ENCODE data around the gene TLR5. TPM values are rescaled to one million over a fixed set of nuclear protein-coding genes. Genes with fewer than 3 reads are reported as not detected.

Gene TLR5
- total RNA-seq, 1 donor from 2014 or later: not detected

GRCh38 chr1:223076362-223076761 lies 66.7 kb downstream of the TLR5 start:
- no peaks in the 10 kb centered on the region for H3K36me3 Mint-ChIP-seq (ENCODE audit: low read depth)

GRCh38 chr1:223075834-223076233 lies 67.2 kb downstream of the TLR5 start:
- Mint-ChIP-seq H3K4me3 (no peak overlapping the region), H3K36me3 (ENCODE audit: low read depth) (no peaks in the 10 kb centered on the region), H3K27me3 (peaks cover 24% of the 10 kb centered on the region), H3K4me1 (no peaks in the 10 kb centered on the region), H3K27ac (no peak overlapping the region), H3K9me3 (no peaks in the 10 kb centered on the region)
- intact Hi-C loops (cut with micrococcal nuclease): no loop called here
- ChIA-PET POLR2A (no interaction called here), CTCF (no interaction called here)
- TF ChIP-seq CTCF (IDR thresholded peaks at IDR 0.05): no peak
- ATAC-seq (ENCODE audit: low read depth): no peak
- DNase-seq: no peak

More at GRCh38 chr1:223076362-223076761, 66.7 kb downstream of the TLR5 start:
- intact Hi-C loops (cut with micrococcal nuclease): no loop called here
- no peak for TF ChIP-seq CTCF (IDR thresholded peaks at IDR 0.05)
- no peaks in the 10 kb centered on the region for H3K9me3 Mint-ChIP-seq
- no peak for ATAC-seq (ENCODE audit: low read depth)
- H3K27me3 Mint-ChIP-seq: peaks cover 24% of the 10 kb centered on the region
- DNase-seq: no peak
- H3K4me3 Mint-ChIP-seq: no peak overlapping the region
- no peak overlapping the region for H3K27ac Mint-ChIP-seq
- POLR2A ChIA-PET: no interaction called here
- H3K4me1 Mint-ChIP-seq: peaks cover 1% of the 10 kb centered on the region
- CTCF ChIA-PET: no interaction called here

GRCh38 chr1:223074445-223075300 lies 68.4 kb downstream of the TLR5 start:
- POLR2A ChIA-PET: no interaction called here
- intact Hi-C loops (cut with micrococcal nuclease): no loop called here
- H3K9me3 Mint-ChIP-seq: no peaks in the 10 kb centered on the region
- CTCF ChIA-PET: no interaction called here
- no peak for TF ChIP-seq CTCF (IDR thresholded peaks at IDR 0.05)
- H3K36me3 Mint-ChIP-seq (ENCODE audit: low read depth): no peaks in the 10 kb centered on the region
- DNase-seq: no peak
- H3K27me3 Mint-ChIP-seq: peaks cover 24% of the 10 kb centered on the region
- H3K27ac Mint-ChIP-seq: no peak overlapping the region
- no peak overlapping the region for H3K4me3 Mint-ChIP-seq
- no peak for ATAC-seq (ENCODE audit: low read depth)
- H3K4me1 Mint-ChIP-seq: no peaks in the 10 kb centered on the region

GRCh38 chr1:223068900-223069665 lies 74.0 kb downstream of the TLR5 start:
- intact Hi-C loops (cut with micrococcal nuclease): no loop called here
- no peak overlapping the region for H3K27ac Mint-ChIP-seq
- CTCF ChIA-PET: no interaction called here
- POLR2A ChIA-PET: no interaction called here
- H3K36me3 Mint-ChIP-seq (ENCODE audit: low read depth): no peaks in the 10 kb centered on the region
- peaks cover 7% of the 10 kb centered on the region for H3K27me3 Mint-ChIP-seq
- no peaks in the 10 kb centered on the region for H3K9me3 Mint-ChIP-seq
- H3K4me1 Mint-ChIP-seq: no peaks in the 10 kb centered on the region
- ATAC-seq (ENCODE audit: low read depth): no peak
- no peak for TF ChIP-seq CTCF (IDR thresholded peaks at IDR 0.05)
- H3K4me3 Mint-ChIP-seq: no peak overlapping the region
- no peak for DNase-seq

GRCh38 chr1:223067914-223068313 lies 75.1 kb downstream of the TLR5 start:
- H3K27me3 Mint-ChIP-seq: peaks cover 10% of the 10 kb centered on the region
- ATAC-seq (ENCODE audit: low read depth) (no peak), DNase-seq (no peak)
- TF ChIP-seq CTCF (IDR thresholded peaks at IDR 0.05): no peak
- intact Hi-C loops (cut with micrococcal nuclease): no loop called here
- no peaks in the 10 kb centered on the region for H3K9me3 Mint-ChIP-seq
- no peak overlapping the region for H3K4me3 Mint-ChIP-seq
- no peak overlapping the region for H3K27ac Mint-ChIP-seq
- H3K36me3 Mint-ChIP-seq (ENCODE audit: low read depth): no peaks in the 10 kb centered on the region
- H3K4me1 Mint-ChIP-seq: no peaks in the 10 kb centered on the region
- CTCF ChIA-PET: no interaction called here
- POLR2A ChIA-PET: no interaction called here

Data from activated B cell treated with CpG ODN at 0.5 μM for 24 hours (primary cell).